Fibroblast of peridontal ligament (primary cell): ENCODE measurements around the gene SLC6A3.

Source experiments
- DNase-seq: peaks from one replicate; pipeline ENCODE4 v3.0.0-alpha.2; 2010; ENCODE audit errors: extremely low read depth

The SLC6A3 gene

GRCh38 chr5:1347571-1347970, 97.7 kb downstream of the SLC6A3 start:
- no peak for DNase-seq

- DNase-seq: no peak
Measured at GRCh38 chr5:1346627-1347440, 98.4 kb downstream of the SLC6A3 start.

DNA sequence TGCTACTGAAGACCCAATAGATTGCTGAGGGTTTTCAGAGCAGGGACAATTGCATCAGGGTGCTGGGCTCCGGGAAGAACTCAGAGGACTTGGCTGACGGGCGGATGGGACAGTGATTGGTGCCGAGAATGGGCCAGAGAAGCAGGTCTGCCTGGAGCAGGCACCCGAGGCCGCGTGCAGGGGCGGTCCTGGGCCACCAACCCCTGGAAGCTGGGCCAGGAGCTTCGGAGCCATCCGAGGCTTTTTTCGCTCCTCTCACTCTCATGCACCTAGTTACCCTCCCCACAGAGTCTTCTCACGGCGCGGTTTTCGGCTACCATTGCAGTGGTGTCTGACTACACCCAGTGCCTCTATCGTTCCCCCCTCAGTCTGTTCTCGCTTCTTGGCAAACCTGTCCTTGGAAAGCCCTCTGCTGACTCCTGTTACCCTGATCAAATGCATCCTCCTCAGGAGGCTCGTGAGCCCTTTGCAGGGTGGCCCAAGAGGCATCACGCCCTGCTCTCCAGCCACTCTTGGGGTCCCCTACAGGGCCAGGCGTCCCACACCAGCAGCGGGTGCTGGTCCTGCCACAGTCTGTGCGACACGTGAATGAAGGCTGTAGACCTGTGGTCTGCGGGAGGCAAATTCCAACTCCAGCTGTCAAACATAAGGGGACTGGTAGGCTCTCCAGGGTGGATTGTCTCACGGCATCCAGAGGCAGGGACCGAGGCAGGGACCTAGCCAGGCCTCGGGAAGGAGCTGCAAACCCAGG, 99.2 kb downstream of the SLC6A3 start:
- no peak for DNase-seq

DNA sequence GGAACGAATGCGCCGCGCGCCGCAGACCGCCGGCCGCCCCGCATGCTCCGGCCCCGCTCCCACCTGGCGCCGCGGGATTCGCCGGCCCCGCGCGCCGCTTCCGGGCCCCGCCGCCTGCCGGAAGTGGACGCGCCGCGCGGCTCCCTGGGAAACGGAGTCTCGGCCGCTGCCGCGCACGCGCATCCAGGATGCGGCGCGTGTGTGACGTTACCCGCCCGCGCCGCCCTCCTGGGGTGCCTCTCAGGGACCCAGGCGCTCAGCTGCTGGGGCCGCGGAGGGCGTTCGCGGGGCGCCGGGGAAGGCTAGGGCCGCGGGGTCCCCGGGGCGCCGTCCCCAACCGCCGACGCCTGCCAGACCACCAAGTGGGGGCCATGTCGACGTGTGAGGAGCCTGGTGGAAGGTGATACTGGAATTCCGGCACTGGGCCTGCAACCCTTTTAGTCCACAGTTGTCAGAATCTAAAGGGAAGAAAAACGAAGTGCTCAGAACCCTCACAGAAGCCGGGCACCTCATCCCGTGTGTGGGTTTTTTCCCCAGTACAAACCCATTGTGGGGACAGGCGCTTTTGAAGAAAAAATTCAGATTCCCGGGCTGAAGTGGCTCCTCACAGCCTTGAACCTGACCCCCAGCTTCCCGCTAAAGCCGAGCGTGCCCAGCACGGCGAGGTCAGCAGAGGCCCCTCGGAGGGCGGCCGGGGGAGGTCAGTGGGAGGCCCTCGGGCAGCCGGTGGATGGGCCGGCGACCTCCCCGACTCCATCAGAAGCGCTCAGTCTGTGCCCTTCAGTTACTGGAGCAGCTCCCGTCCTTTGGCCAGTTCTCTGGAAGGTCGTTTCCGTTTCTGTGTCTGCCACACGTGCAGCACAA, 100.0 kb downstream of the SLC6A3 start, which contains the start of gene CLPTM1L:
CLPTM1L (minus strand) TSS at position 125 of the 864 bp plus-strand sequence. CDS start 258 bp downstream, outside the sequence.
- peak; percentile 77 for DNase-seq

DNA sequence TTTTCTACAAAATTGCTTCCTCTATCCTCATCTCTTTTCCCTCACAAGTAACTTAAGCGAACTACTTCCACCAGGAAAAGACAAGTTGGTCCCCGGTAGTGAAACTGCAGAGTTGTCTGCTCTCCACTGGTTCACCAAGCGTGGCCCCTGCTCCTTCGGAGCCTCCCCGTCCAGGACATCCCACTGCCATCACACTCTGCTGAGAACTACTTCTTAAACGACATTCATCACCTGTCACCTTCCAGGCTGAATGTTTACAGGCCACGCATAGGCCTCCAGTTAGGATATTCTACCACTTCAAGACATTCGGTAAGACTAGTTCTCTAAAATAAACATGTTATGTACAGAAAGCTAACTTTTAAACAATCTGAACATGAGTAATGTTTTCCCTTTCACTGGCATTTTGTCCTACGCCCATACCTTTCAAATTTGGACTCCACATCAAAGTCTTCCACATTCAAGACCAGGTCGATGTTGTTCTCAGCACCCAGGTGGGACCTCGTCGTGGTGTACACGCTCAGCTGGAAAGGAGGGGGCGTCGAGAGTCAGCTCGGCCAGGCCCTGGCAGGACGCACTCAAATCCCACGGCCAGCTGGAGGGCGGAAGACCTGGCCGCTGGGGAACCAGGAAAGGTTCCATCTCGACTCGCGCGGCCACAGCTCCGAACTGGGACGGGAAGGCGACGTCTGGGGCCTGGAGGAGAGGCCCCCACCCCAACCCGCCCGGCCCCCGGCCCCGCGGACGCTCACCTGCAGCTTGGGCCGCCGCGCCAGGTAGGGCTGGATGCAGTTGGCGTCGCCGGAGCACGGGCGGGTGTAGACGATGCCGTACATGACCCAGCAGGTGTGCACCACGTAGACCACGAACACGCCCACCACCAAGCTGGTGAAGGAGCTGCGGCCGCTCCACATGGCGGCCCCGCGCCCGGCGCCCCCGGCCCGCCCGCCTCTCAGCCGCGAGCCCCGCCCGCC, 101.0 kb downstream of the SLC6A3 start:
- DNase-seq: no peak

GRCh38 chr5:1343315-1343751, 101.9 kb downstream of the SLC6A3 start:
- no peak for DNase-seq
